ENCODE measurements around the gene GIMAP8.

DNA sequence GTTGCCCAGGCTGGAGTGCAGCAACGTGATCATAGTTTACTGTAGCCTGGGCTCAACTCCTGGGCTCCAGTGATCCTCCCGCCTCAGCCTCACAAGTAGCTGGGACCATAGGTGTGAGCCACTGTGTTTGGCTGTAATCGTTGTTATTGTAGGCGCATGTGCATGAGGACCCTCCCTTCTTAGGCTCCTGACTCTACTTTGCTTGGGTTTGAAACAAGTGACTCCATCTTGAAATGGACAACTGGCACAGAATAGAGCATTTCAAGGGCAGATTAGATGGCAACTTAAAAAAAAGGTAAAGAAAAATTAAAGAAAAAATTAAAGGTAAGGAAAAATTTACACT lies 15.4 kb upstream of the GIMAP8 start:
- TF ChIP-seq POLR2AphosphoS5 (IDR thresholded peaks at IDR 0.05; ENCODE audit: low read depth, low read length) = no peak
- no peak for TF ChIP-seq TAF1 (IDR thresholded peaks at IDR 0.05; ENCODE audit: borderline replicate concordance, low read depth, low read length)
- no peak for TF ChIP-seq POLR2A (IDR thresholded peaks at IDR 0.05; ENCODE audit: low read depth, low read length)

All from GM12892 (cell line).